Small intestine (tissue), 7 donors: ENCODE data around the gene SH3D21. TPM values are rescaled to one million over a fixed set of nuclear protein-coding genes. Genes with fewer than 3 reads are reported as not detected.

Experiments used
- DNase-seq, 2 donors: peaks; one replicate each; pipeline versions ENCODE4 v3.0.0 to v3.0.0-alpha.2; 2013
- FAIRE-seq: peaks from 2 replicates; lab custom pipeline; 2012; peaks lifted over from hg19 to GRCh38; lab: Jason Lieb, UNC
- H3K27ac ChIP-seq, 3 donors: one replicate each; pipeline ENCODE4 v1.5.1; 2013; ENCODE audit warnings: low read length in 2 of 3, mild to moderate bottlenecking in 2 of 3, control low read depth in 1 of 3, inconsistent platforms in 1 of 3, low read depth in 1 of 3, moderate library complexity in 1 of 3
- H3K27me3 ChIP-seq, 3 donors: one replicate each; pipeline ENCODE4 v1.6.1; 2013; ENCODE audit warnings: low read length in 3 of 3, inconsistent platforms in 1 of 3; ENCODE audit not compliant: control insufficient read depth in 3 of 3, insufficient read depth in 3 of 3
- H3K36me3 ChIP-seq, 3 donors: one replicate each; pipeline ENCODE4 v1.6.1; 2013; ENCODE audit warnings: low read length in 3 of 3, inconsistent platforms in 1 of 3, low read depth in 1 of 3, mild to moderate bottlenecking in 1 of 3, moderate library complexity in 1 of 3; ENCODE audit not compliant: control insufficient read depth in 3 of 3, insufficient read depth in 2 of 3
- H3K4me1 ChIP-seq, 3 donors: one replicate each; pipeline ENCODE4 v1.6.1; 2013; ENCODE audit warnings: low read length in 2 of 3, inconsistent platforms in 1 of 3, low read depth in 1 of 3, mild to moderate bottlenecking in 1 of 3, moderate library complexity in 1 of 3; ENCODE audit not compliant: control insufficient read depth in 3 of 3, insufficient read depth in 2 of 3
- H3K4me3 ChIP-seq, 3 donors: one replicate each; pipeline ENCODE4 v1.5.1; 2013; ENCODE audit warnings: low read length in 3 of 3, control low read depth in 1 of 3, inconsistent platforms in 1 of 3, low read depth in 1 of 3, mild to moderate bottlenecking in 1 of 3, moderate library complexity in 1 of 3
- H3K9me3 ChIP-seq, 2 donors: one replicate each; pipeline ENCODE4 v1.6.1; 2013; ENCODE audit warnings: low read depth in 1 of 2, low read length in 1 of 2; ENCODE audit not compliant: control insufficient read depth in 2 of 2, insufficient read depth in 1 of 2
- WGBS, 3 donors: extraction: QIAGEN DNeasy Blood & Tissue Kit; methylation state at CpG; one replicate each; pipeline ENCODE4 v1.1.7; 2013; 5-methylcytosine and 5-hydroxymethylcytosine counted together
- polyA plus RNA-seq, 4 donors: library from polyadenylated mRNA; stranded (reverse) in 3 of 4; unstranded in 1 of 4; fragments of 200-250 nt in 3 of 4; fragments of 120-200 nt in 1 of 4; gene quantifications; one replicate each; pipeline versions ENCODE4 v1.2.1 to v1.2.3, GENCODE V29; 2013
- donor health status: healthy with polysubstance abuse.
- donor health status: control.
- donor health status: control.
- donor health status: Bipolar disorder and iron deficiency.
- donor health status: healthy.

The SH3D21 gene
- polyA plus RNA-seq, 4 donors = 4.0 to 26.2 (median 23.9) TPM

DNA sequence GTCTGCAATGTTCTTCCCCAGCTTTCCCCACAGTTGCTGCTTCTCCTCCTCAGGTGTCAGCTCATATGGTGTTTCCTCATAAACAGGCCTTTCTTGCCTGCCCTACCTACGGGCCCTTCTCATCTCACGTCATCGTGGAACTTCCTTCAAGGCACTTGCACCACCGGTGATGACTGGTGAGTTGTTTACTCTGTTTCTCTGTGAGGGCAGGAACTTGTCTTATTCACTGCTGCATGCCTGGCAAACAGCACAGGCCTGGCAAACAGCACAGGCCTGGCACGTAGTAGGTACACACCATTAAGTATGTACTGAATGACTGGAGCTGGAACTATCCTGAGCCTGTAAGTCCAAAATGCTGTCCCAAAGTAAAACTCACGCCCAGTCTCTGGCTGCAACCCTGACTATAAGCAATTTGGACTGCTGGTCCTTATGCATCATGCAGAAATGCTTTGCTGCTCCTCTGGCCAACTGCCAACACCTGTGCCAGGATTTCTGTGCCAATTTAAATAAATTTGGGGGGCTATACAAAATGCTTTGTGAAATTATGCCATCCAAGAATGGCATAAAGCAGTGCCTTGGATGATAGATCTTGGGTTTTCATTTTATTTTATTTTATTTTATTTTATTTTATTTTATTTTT is 53.9 kb downstream of the SH3D21 start:
- peaks cover 11 to 64% (median 15%) of the 10 kb centered on the region in 3 donors for H3K36me3 ChIP-seq
- FAIRE-seq (no peak), DNase-seq (no peak)
- no peak overlapping the region for H3K27ac ChIP-seq
- H3K4me1 ChIP-seq = no peaks in the 10 kb centered on the region
- WGBS, 3 donors = 79 to 82% (median 79%) methylated on average over 6 of the region's 6 CpGs
- H3K9me3 ChIP-seq = no peaks in the 10 kb centered on the region
- H3K27me3 ChIP-seq = no peaks in the 10 kb centered on the region
- no peak overlapping the region for H3K4me3 ChIP-seq

- FAIRE-seq (no peak), DNase-seq (no peak)
- no peaks in the 10 kb centered on the region for H3K27me3 ChIP-seq
- H3K4me1 ChIP-seq = peaks cover 0 to 24% (median 0%) of the 10 kb centered on the region in 3 donors
- peak overlapping the region in 1 of 3 donors; percentile 55 for H3K27ac ChIP-seq
- no peak overlapping the region for H3K4me3 ChIP-seq
- no peaks in the 10 kb centered on the region for H3K9me3 ChIP-seq
- peaks cover 4 to 59% (median 9%) of the 10 kb centered on the region in 3 donors for H3K36me3 ChIP-seq
- WGBS, 3 donors = 84 to 100% (median 100%) methylated on average over 1 of the region's 1 CpG
These were observed 59.2 kb downstream of the SH3D21 start for GRCh38 chr1:36365381-36365780.

DNA sequence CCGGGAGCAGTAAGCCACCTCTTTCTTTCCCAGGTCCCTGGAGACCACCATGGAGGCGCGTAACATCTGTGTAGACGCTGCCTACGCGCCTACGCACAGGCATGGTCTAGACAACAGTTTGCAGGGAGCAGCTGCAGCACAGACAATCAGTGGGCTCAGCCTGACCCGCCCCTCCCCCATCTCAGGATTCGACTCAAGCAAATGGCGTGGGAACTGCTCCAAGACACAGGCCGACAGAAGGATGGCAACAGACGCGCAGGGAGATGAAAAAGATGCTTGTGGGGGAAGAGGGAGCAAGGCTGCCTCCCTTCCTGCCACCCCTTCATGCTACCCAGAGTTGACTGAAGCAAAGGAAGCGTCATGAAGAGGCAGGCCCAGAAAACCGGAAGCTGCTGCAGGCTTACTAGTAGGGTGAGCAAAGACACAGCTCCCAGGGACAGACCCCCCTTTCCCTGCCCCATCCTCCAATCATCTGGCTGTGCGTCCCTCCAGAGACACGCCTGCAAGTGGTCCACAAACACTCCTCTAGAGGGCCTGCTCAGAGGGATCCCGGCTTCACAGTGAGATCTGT is 60.0 kb downstream of the SH3D21 start:
- WGBS, 3 donors = 48 to 83% (median 73%) methylated on average over 18 of the region's 18 CpGs
- Histone ChIP-seq H3K27me3 (no peaks in the 10 kb centered on the region), H3K4me3 (no peak overlapping the region), H3K36me3 (peaks cover 4 to 55% (median 7%) of the 10 kb centered on the region in 3 donors), H3K27ac (peak overlapping the region in 2 of 3 donors; percentile 55 to 69), H3K4me1 (peaks cover 0 to 24% (median 0%) of the 10 kb centered on the region in 3 donors), H3K9me3 (no peaks in the 10 kb centered on the region)
- FAIRE-seq = no peak
- DNase-seq = peak in 1 of 2 donors; percentile 41

- 78 to 98% (median 82%) methylated on average over 5 of the region's 5 CpGs for WGBS, 3 donors
- Histone ChIP-seq H3K9me3 (no peaks in the 10 kb centered on the region), H3K36me3 (peaks cover 2 to 48% (median 4%) of the 10 kb centered on the region in 3 donors), H3K27ac (peak overlapping the region in 2 of 3 donors; percentile 6 to 18), H3K4me1 (peaks cover 0 to 32% (median 0%) of the 10 kb centered on the region in 3 donors), H3K4me3 (no peak overlapping the region), H3K27me3 (no peaks in the 10 kb centered on the region)
- no peak for DNase-seq
- no peak for FAIRE-seq
These were observed 60.9 kb downstream of the SH3D21 start for GRCh38 chr1:36367066-36367465.

- 83 to 89% (median 88%) methylated on average over 4 of the region's 4 CpGs for WGBS, 3 donors
- H3K9me3 ChIP-seq = no peaks in the 10 kb centered on the region
- DNase-seq (peak in 1 of 2 donors; percentile 49), FAIRE-seq (no peak)
- peak overlapping the region in 1 of 3 donors; percentile 26 for H3K27ac ChIP-seq
- H3K36me3 ChIP-seq = peaks cover 0 to 46% (median under 1%) of the 10 kb centered on the region in 3 donors
- no peaks in the 10 kb centered on the region for H3K27me3 ChIP-seq
- no peak overlapping the region for H3K4me3 ChIP-seq
- peaks cover 0 to 40% (median under 1%) of the 10 kb centered on the region in 3 donors for H3K4me1 ChIP-seq
These were observed 61.6 kb downstream of the SH3D21 start for GRCh38 chr1:36367798-36368197.

DNA sequence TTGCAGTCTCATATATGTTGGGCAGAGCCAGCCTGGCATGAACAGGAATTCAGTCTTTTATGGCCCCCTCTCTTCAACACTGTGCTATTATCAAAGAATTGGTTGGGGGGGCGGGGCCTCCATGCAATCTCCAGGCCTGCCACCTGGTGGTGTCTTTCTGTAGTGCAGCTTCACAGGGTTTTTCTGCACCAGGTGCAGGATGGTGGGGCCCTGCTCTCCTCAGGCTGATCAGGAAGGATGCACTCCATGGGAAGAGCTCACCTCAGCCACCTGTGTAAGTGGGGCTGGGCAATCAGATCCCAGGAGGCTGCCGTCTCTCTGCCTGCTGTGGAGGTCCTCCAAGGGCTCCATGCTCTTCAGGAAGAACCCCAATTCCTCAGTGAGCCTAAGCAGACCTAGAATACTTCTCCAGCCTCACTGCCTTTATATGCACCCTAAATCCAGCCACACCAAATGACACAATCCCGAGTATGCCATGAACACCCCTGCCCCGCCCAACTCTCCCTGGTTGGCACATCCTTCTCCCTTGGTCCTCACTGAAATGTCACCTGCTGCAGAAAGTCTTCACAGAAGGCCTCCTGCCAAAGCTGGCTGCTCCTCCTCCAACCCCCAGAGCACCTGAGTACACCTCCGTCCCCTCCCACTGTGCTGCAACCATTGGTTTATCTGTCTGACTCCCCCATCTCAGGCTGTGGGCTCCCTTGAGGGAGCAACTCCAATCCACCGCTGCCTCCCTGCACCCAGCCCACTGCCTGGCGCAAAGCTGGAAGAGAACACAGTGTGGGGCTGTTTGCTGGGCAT is 63.1 kb downstream of the SH3D21 start:
- Histone ChIP-seq H3K4me1 (peaks cover 2 to 54% (median 15%) of the 10 kb centered on the region in 3 donors), H3K36me3 (peaks cover 0 to 50% (median 0%) of the 10 kb centered on the region in 3 donors), H3K27ac (peak overlapping the region in 2 of 3 donors; percentile 1 to 21), H3K9me3 (no peaks in the 10 kb centered on the region), H3K4me3 (no peak overlapping the region), H3K27me3 (no peaks in the 10 kb centered on the region)
- WGBS, 3 donors = 50 to 52% (median 51%) methylated on average over 7 of the region's 7 CpGs
- no peak for FAIRE-seq
- peak; percentile 77 to 94 for DNase-seq

Other genes with a start within 250 kb of the SH3D21 start
- under 1 TPM in 2 of 4 donors, not detected in 2; 0.18 to 0.44 TPM for gene TEKT2, start 222.3 kb upstream of the SH3D21 start, polyA plus RNA-seq
- gene ADPRS, start 217.5 kb upstream of the SH3D21 start, polyA plus RNA-seq = 10 to 100 TPM; 24.2 to 38.4 (median 33.4) TPM
- gene COL8A2, start 181.1 kb upstream of the SH3D21 start, polyA plus RNA-seq = 1 to 10 TPM in 1 of 4 donors, under 1 TPM in 2, not detected in 1; 0.27 to 1.3 (median 0.32) TPM
- 10 to 100 TPM; 61.8 to 90.5 (median 71.6) TPM for gene TRAPPC3, start 156.9 kb upstream of the SH3D21 start, polyA plus RNA-seq
- gene MAP7D1, start 150.2 kb upstream of the SH3D21 start, polyA plus RNA-seq = 10 to 100 TPM; 27.1 to 58.6 (median 42.6) TPM
- 10 to 100 TPM; 25.9 to 93.7 (median 35.0) TPM for gene THRAP3, start 81.9 kb upstream of the SH3D21 start, polyA plus RNA-seq
- 10 to 100 TPM in 3 of 4 donors, 1 to 10 TPM in 1; 2.5 to 26.1 (median 18.4) TPM for gene EVA1B, start 17.3 kb downstream of the SH3D21 start, polyA plus RNA-seq
- 10 to 100 TPM; 12.7 to 41.0 (median 25.3) TPM for gene STK40, start 79.6 kb downstream of the SH3D21 start, polyA plus RNA-seq
- 10 to 100 TPM; 24.9 to 55.5 (median 50.0) TPM for gene LSM10, start 91.5 kb downstream of the SH3D21 start, polyA plus RNA-seq
- gene OSCP1, start 144.1 kb downstream of the SH3D21 start, polyA plus RNA-seq = 1 to 10 TPM in 3 of 4 donors, under 1 TPM in 1; 0.89 to 6.1 (median 2.8) TPM
- 100 to 1,000 TPM in 3 of 4 donors, 10 to 100 TPM in 1; 68.2 to 122 (median 109) TPM for gene MRPS15, start 158.0 kb downstream of the SH3D21 start, polyA plus RNA-seq
- gene CSF3R, start 176.5 kb downstream of the SH3D21 start, polyA plus RNA-seq = 10 to 100 TPM in 1 of 4 donors, 1 to 10 TPM in 3; 1.4 to 15.8 (median 3.8) TPM